ENCODE results near the gene CTU1.

The CTU1 gene

GRCh38 chr19:51060336-51060735, 47.9 kb downstream of the CTU1 start:
- Mint-ChIP-seq H3K27ac (no peak overlapping the region), H3K27me3 (peaks cover 47 to 58% of the 10 kb centered on the region in 2 donors), H3K4me3 (no peak overlapping the region), H3K36me3 (ENCODE audit: insufficient read depth) (no peaks in the 10 kb centered on the region), H3K9me3 (no peaks in the 10 kb centered on the region), H3K4me1 (ENCODE audit: low read depth in 2 of 2) (peaks cover 0 to 1% of the 10 kb centered on the region in 2 donors)
- DNase-seq (no peak), ATAC-seq (replicated peaks) (no peak)

DNA sequence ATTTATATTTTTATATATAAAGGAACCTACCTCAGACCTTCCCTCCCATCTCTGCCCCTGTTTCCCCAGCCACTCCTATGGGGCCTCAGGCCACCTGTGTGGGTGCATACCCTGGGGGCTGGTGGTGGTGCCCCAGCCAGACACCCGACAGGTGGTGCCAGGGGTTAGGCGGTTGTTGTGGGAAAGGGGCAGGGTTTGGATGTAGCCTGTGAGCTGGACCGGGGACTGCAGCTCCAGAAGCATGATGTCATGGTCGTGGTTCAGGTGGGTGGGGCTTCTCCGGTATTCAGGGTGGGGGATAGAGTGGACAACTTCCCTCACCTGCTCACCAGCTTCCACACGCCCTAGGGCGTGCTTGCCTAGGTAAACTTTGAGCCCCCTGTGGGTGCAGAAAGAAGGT, 48.5 kb downstream of the CTU1 start:
- Mint-ChIP-seq H3K4me1 (ENCODE audit: low read depth in 2 of 2) (no peaks in the 10 kb centered on the region), H3K36me3 (ENCODE audit: insufficient read depth) (no peaks in the 10 kb centered on the region), H3K4me3 (no peak overlapping the region), H3K27ac (no peak overlapping the region), H3K9me3 (no peaks in the 10 kb centered on the region), H3K27me3 (peaks cover 51 to 61% of the 10 kb centered on the region in 2 donors)
- DNase-seq (no peak), ATAC-seq (replicated peaks) (no peak)

- no peaks in the 10 kb centered on the region for H3K4me1 Mint-ChIP-seq (ENCODE audit: low read depth in 2 of 2)
- ATAC-seq (replicated peaks) (no peak), DNase-seq (no peak)
- H3K36me3 Mint-ChIP-seq (ENCODE audit: insufficient read depth): peaks cover 5% of the 10 kb centered on the region
- peaks cover 50 to 55% of the 10 kb centered on the region in 2 donors for H3K27me3 Mint-ChIP-seq
- no peak overlapping the region for H3K4me3 Mint-ChIP-seq
- H3K27ac Mint-ChIP-seq: no peak overlapping the region
- no peaks in the 10 kb centered on the region for H3K9me3 Mint-ChIP-seq
Observed at GRCh38 chr19:51055866-51056265, 52.3 kb downstream of the CTU1 start.

All from effector memory CD8-positive, alpha-beta T cell (primary cell).